K562 (cell line): ENCODE data around the gene MAST3. TPM values are rescaled to one million over a fixed set of nuclear protein-coding genes. Genes with fewer than 3 reads are reported as not detected.

Experiments
- ATF1 ChIP-seq, 2 experiments: fragments of 450-650 bp in 1 of 2; IDR thresholded peaks; 2 replicates each; pipeline ENCODE4 v1.6.1; 2016; ENCODE audit warnings: missing compliant biosample characterization in 1 of 2, missing genetic modification characterization in 1 of 2
- CEBPB ChIP-seq: fragments of 450-650 bp; IDR thresholded peaks from 2 replicates; pipeline ENCODE4 v1.6.1; 2016; ENCODE audit warnings: missing genetic modification characterization, missing compliant biosample characterization
- ESRRA ChIP-seq: fragments of 450-650 bp; IDR thresholded peaks from 2 replicates; pipeline ENCODE4 v1.6.1; 2014; ENCODE audit warnings: low read depth, mild to moderate bottlenecking, moderate library complexity, borderline replicate concordance
- NFXL1 ChIP-seq: fragments of 450-650 bp; formaldehyde crosslinking; IDR thresholded peaks from 2 replicates; pipeline ENCODE4 v1.4.0; 2021; ENCODE audit warnings: mild to moderate bottlenecking
- PHTF2 ChIP-seq: fragments of 250-450 bp; sonication (Bioruptor Pico); IDR thresholded peaks from 2 replicates; pipeline ENCODE4 v1.5.0; 2021; ENCODE audit warnings: mild to moderate bottlenecking
- SMARCE1 ChIP-seq: fragments of 450-650 bp; IDR thresholded peaks from 2 replicates; pipeline ENCODE4 v1.7.1; 2016; ENCODE audit warnings: mild to moderate bottlenecking
- ZNF445 ChIP-seq: fragments of 250-450 bp; sonication (Bioruptor Pico); IDR thresholded peaks from 2 replicates; pipeline ENCODE4 v1.4.0; 2020; ENCODE audit warnings: low read depth, mild to moderate bottlenecking, moderate library complexity
- ZNF780A ChIP-seq: fragments of 250-450 bp; sonication (Bioruptor Pico); IDR thresholded peaks from 2 replicates; pipeline ENCODE4 v1.5.0; 2021; ENCODE audit warnings: mild to moderate bottlenecking
- polyA plus RNA-seq, 8 experiments: library from polyadenylated mRNA; depleted of rRNA in 4 of 8; stranded (reverse) in 5 of 8; unstranded in 3 of 8; fragments of >200 nt; fragmentation: Nextera tagmentation in 2 of 8; fragmentation: Illumina TruSeq in 1 of 8; extraction: Ambion mirVana in 2 of 8; extraction: Trizol in 1 of 8; gene quantifications; 2 replicates each; pipeline versions ENCODE4 v1.2.1 to v1.2.3, GENCODE V29; 2011 to 2014; ENCODE audit warnings: inconsistent platforms in 1 of 8, missing spikeins in 1 of 8
- total RNA-seq, 7 experiments: library from RNA; depleted of rRNA in 6 of 7; stranded (reverse); fragments of >200 nt in 6 of 7; fragmentation: Illumina TruSeq in 2 of 7; extraction: Trizol in 2 of 7; gene quantifications; 2 replicates each; pipeline versions ENCODE4 v1.2.1 to v1.2.3, GENCODE V29; 2011 to 2021; ENCODE audit warnings: low replicate concordance in 1 of 7
- TF ChIP-seq, protein P1 (sequence below): fragments of 450-650 bp; IDR thresholded peaks from 2 replicates; pipeline ENCODE4 v1.7.0; 2016; ENCODE audit warnings: borderline replicate concordance
- TF ChIP-seq, protein P2 (sequence below): fragments of 250-450 bp; sonication (Bioruptor Pico); IDR thresholded peaks from 2 replicates; pipeline ENCODE4 v1.8.0; 2021; ENCODE audit warnings: moderate library complexity, mild to moderate bottlenecking, inconsistent platforms
- TF ChIP-seq, protein P3 (sequence below): fragments of 450-650 bp; IDR thresholded peaks from 2 replicates; pipeline ENCODE4 v1.7.1; 2018; ENCODE audit warnings: mild to moderate bottlenecking, low read depth; ENCODE audit not compliant: partially characterized antibody
- TF ChIP-seq, protein P4 (sequence below): fragments of 250-450 bp; sonication (Bioruptor Pico); IDR thresholded peaks from 2 replicates; pipeline ENCODE4 v1.5.0; 2021; ENCODE audit warnings: mild to moderate bottlenecking, borderline replicate concordance
- TF ChIP-seq, protein P5 (sequence below): fragments of 250-450 bp; sonication (Bioruptor Pico); IDR thresholded peaks from 2 replicates; pipeline ENCODE4 v1.8.0; 2022; ENCODE audit warnings: inconsistent platforms
- TF ChIP-seq, protein P6 (sequence below): fragments of 250-450 bp; sonication (Bioruptor Pico); IDR thresholded peaks from 2 replicates; pipeline ENCODE4 v1.6.1; 2021; ENCODE audit warnings: mild to moderate bottlenecking

MAST3 gene
- total and polyA plus RNA-seq, 9 of the 15 experiments (the other 6 are each of a cell fraction or from before 2014, with no cell fraction given): 0.94 to 9.9 (median 2.4) TPM

DNA sequence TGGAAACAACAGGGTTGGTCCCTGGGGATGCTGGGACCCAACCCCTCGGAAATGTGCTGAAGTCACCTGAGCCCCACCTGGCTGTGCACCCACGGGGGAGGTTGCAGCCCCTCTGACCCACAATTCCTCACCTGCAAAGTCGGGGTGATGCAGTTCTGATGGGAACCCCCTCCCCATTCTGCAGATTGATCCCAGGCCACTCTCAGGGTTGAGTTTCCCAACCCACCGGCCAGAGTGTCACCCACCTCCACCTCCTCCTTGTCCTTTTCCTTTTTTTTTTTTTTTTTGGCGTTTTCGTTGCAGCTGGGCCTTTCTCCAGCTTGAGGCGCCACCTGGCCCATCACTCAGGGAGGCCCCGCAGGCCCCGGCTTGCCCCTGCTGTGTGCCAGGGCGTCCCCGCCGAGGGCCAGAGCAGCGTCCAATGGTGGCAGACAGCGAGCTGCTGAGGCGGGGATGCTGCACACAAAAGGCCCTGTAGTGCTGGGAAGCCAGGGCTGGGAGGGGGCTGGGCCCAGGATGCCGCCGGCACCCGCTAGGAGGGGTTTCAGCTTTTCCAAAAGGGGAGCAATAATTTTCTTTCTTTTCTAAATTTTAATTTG is 60.0 kb downstream of the MAST3 start (continued):
- TF ChIP-seq, protein P1, sequence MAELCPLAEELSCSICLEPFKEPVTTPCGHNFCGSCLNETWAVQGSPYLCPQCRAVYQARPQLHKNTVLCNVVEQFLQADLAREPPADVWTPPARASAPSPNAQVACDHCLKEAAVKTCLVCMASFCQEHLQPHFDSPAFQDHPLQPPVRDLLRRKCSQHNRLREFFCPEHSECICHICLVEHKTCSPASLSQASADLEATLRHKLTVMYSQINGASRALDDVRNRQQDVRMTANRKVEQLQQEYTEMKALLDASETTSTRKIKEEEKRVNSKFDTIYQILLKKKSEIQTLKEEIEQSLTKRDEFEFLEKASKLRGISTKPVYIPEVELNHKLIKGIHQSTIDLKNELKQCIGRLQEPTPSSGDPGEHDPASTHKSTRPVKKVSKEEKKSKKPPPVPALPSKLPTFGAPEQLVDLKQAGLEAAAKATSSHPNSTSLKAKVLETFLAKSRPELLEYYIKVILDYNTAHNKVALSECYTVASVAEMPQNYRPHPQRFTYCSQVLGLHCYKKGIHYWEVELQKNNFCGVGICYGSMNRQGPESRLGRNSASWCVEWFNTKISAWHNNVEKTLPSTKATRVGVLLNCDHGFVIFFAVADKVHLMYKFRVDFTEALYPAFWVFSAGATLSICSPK: no peak
- TF ChIP-seq ZNF780A (CRISPR knock-in tag) (no peak), CEBPB (tag) (no peak), PHTF2 (no peak), ZNF445 (CRISPR knock-in tag) (no peak), NFXL1 (CRISPR knock-in tag) (no peak), ESRRA (no peak), ATF1 (CRISPR knock-in tag; IDR thresholded peaks at IDR 0.05) (no peak), ATF1 (tag; IDR thresholded peaks at IDR 0.05) (no peak), SMARCE1 (no peak)
- TF ChIP-seq, protein P2, sequence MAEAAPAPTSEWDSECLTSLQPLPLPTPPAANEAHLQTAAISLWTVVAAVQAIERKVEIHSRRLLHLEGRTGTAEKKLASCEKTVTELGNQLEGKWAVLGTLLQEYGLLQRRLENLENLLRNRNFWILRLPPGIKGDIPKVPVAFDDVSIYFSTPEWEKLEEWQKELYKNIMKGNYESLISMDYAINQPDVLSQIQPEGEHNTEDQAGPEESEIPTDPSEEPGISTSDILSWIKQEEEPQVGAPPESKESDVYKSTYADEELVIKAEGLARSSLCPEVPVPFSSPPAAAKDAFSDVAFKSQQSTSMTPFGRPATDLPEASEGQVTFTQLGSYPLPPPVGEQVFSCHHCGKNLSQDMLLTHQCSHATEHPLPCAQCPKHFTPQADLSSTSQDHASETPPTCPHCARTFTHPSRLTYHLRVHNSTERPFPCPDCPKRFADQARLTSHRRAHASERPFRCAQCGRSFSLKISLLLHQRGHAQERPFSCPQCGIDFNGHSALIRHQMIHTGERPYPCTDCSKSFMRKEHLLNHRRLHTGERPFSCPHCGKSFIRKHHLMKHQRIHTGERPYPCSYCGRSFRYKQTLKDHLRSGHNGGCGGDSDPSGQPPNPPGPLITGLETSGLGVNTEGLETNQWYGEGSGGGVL (CRISPR knock-in tag): no peak
- TF ChIP-seq, protein P3, sequence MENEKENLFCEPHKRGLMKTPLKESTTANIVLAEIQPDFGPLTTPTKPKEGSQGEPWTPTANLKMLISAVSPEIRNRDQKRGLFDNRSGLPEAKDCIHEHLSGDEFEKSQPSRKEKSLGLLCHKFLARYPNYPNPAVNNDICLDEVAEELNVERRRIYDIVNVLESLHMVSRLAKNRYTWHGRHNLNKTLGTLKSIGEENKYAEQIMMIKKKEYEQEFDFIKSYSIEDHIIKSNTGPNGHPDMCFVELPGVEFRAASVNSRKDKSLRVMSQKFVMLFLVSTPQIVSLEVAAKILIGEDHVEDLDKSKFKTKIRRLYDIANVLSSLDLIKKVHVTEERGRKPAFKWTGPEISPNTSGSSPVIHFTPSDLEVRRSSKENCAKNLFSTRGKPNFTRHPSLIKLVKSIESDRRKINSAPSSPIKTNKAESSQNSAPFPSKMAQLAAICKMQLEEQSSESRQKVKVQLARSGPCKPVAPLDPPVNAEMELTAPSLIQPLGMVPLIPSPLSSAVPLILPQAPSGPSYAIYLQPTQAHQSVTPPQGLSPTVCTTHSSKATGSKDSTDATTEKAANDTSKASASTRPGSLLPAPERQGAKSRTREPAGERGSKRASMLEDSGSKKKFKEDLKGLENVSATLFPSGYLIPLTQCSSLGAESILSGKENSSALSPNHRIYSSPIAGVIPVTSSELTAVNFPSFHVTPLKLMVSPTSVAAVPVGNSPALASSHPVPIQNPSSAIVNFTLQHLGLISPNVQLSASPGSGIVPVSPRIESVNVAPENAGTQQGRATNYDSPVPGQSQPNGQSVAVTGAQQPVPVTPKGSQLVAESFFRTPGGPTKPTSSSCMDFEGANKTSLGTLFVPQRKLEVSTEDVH: no peak
- TF ChIP-seq, protein P4, sequence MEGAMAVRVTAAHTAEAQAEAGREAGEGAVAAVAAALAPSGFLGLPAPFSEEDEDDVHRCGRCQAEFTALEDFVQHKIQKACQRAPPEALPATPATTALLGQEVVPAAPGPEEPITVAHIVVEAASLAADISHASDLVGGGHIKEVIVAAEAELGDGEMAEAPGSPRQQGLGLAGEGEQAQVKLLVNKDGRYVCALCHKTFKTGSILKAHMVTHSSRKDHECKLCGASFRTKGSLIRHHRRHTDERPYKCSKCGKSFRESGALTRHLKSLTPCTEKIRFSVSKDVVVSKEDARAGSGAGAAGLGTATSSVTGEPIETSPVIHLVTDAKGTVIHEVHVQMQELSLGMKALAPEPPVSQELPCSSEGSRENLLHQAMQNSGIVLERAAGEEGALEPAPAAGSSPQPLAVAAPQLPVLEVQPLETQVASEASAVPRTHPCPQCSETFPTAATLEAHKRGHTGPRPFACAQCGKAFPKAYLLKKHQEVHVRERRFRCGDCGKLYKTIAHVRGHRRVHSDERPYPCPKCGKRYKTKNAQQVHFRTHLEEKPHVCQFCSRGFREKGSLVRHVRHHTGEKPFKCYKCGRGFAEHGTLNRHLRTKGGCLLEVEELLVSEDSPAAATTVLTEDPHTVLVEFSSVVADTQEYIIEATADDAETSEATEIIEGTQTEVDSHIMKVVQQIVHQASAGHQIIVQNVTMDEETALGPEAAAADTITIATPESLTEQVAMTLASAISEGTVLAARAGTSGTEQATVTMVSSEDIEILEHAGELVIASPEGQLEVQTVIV (CRISPR knock-in tag): no peak
- TF ChIP-seq, protein P5, sequence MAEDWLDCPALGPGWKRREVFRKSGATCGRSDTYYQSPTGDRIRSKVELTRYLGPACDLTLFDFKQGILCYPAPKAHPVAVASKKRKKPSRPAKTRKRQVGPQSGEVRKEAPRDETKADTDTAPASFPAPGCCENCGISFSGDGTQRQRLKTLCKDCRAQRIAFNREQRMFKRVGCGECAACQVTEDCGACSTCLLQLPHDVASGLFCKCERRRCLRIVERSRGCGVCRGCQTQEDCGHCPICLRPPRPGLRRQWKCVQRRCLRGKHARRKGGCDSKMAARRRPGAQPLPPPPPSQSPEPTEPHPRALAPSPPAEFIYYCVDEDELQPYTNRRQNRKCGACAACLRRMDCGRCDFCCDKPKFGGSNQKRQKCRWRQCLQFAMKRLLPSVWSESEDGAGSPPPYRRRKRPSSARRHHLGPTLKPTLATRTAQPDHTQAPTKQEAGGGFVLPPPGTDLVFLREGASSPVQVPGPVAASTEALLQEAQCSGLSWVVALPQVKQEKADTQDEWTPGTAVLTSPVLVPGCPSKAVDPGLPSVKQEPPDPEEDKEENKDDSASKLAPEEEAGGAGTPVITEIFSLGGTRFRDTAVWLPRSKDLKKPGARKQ (CRISPR knock-in tag): no peak
- TF ChIP-seq, protein P6, sequence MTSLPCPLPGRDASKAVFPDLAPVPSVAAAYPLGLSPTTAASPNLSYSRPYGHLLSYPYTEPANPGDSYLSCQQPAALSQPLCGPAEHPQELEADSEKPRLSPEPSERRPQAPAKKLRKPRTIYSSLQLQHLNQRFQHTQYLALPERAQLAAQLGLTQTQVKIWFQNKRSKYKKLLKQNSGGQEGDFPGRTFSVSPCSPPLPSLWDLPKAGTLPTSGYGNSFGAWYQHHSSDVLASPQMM (CRISPR knock-in tag): no peak
